GM12865 (cell line): ENCODE results near the gene SLC15A4.

Experiments used
- DNase-seq: peaks from one replicate; pipeline ENCODE4 v3.0.0; 2010; ENCODE audit warnings: low read depth
- H3K4me3 ChIP-seq: 2 replicates; pipeline ENCODE4 v1.5.1; 2011; ENCODE audit warnings: mild to moderate bottlenecking, low read depth, low read length, control low read depth
- TF ChIP-seq, protein P1 (sequence below): IDR thresholded peaks from 2 replicates; pipeline ENCODE4 v1.5.1; 2011; ENCODE audit warnings: low read length, control low read depth, low read depth, inconsistent platforms; ENCODE audit not compliant: insufficient read depth; ENCODE audit errors: missing control alignments

SLC15A4 gene

DNA sequence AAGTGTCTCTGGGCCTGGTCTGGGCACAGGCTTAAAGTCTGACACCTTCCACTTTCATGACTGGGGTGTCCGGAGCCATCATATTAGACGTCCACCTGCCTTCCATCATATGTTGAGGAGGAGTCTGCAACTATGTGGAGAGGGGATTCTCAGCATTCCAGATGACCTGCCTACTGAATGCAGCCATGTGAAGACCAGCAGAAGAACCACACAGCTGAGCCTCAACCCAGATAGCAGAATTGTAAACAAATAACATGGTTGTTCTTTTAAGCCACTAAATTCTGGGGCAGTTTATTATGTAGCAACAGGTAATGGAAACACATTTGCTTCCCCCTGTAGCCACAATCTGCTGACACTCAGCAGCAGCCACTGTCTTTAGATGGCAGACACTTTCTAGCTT, 4.0 kb upstream of the SLC15A4 start:
- no peak overlapping the region for H3K4me3 ChIP-seq
- TF ChIP-seq, protein P1, sequence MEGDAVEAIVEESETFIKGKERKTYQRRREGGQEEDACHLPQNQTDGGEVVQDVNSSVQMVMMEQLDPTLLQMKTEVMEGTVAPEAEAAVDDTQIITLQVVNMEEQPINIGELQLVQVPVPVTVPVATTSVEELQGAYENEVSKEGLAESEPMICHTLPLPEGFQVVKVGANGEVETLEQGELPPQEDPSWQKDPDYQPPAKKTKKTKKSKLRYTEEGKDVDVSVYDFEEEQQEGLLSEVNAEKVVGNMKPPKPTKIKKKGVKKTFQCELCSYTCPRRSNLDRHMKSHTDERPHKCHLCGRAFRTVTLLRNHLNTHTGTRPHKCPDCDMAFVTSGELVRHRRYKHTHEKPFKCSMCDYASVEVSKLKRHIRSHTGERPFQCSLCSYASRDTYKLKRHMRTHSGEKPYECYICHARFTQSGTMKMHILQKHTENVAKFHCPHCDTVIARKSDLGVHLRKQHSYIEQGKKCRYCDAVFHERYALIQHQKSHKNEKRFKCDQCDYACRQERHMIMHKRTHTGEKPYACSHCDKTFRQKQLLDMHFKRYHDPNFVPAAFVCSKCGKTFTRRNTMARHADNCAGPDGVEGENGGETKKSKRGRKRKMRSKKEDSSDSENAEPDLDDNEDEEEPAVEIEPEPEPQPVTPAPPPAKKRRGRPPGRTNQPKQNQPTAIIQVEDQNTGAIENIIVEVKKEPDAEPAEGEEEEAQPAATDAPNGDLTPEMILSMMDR = no peak
- DNase-seq = no peak

DNA sequence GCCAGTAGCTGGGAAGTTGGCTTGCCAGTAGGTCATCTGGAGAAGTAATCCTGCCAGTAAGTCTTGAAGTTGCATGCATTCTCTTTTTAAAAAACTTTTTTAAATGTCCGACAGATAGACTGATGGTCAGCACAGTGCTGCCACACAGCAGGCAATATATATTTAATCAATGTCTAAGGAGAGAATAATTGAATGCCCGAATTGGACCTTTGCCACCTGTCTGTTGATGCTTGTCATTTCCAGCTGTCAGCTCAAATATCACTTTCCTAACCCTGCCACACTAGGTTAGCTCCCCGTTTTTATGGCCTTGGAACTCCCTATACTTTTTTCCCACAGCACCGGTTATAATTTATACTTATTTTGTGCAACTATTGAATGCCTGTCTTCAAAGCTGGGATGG, 2.1 kb upstream of the SLC15A4 start:
- no peak overlapping the region for H3K4me3 ChIP-seq
- DNase-seq = no peak
- TF ChIP-seq, protein P1 = no peak

DNA sequence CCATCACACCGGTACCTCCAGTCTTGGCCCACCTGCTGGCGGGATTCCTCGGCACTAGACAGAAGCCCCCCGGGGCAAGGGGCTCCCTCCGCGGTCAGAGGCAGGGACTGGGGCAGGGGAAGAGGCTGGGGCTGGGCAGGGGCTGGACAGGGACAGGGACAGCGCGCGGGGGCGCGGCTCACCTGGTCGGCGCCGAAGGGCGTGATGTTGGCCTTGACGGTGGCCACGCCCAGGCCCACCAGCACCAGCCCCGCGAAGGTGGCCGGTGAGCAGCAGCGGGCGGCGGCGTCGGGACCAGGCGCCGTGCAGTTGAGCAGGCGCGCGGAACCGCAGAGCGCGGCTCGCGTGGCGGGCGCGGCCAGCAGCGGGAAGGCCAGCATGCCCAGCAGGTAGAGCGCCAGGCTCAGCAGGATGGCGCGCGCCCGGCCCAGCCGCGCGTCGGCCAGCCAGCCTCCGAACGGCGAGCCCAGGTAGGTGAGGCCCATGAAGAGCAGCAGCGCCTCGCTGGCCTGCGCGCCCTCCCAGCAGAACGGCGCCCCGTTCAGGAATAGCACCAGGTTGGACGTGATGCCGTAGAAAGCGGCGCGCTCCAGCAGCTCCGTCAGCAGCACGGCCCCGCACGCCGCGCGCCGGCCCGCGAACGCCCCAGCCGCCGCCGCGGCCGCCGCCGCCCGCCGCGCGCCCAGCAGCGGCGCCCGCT, 392 bp downstream of the SLC15A4 start:
- peak; percentile 59 for DNase-seq
- peak overlapping the region; percentile 95 for H3K4me3 ChIP-seq
- TF ChIP-seq, protein P1 = no peak

DNA sequence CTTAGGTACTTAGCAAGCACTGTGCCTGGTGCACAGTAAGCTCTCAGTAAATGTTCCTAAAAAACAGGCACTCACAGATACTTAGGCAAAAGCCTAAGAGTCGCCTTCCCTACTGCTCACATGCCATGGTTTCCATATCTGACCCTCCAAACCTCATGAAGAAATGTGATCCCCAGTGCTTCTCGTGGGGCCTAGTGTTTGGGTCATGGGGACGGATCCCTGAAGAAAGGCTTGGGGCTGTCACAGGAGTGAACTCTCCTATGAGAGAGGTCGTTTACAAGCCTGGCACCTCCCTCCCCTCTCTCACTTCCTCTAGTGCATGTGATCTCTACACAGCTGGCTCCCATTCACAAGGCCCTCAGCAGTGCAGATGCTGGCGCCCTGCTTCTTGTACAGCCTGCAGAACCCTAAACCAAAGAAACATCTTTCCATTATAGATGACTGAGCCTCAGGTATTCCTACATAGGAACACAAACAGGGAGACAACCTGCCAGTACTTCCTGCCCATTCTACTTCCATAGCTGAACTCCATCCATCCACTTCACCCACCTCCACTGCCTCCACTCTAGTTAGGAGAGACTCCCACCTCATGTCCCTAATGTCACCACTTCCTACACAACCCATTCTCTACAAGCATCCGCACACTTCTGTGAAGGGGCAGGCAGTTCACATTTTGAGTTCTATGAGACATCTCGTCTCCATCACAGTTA, 2.9 kb downstream of the SLC15A4 start:
- DNase-seq = peak; percentile 94
- peak overlapping the region; percentile 95 for H3K4me3 ChIP-seq
- TF ChIP-seq, protein P1 = no peak

DNA sequence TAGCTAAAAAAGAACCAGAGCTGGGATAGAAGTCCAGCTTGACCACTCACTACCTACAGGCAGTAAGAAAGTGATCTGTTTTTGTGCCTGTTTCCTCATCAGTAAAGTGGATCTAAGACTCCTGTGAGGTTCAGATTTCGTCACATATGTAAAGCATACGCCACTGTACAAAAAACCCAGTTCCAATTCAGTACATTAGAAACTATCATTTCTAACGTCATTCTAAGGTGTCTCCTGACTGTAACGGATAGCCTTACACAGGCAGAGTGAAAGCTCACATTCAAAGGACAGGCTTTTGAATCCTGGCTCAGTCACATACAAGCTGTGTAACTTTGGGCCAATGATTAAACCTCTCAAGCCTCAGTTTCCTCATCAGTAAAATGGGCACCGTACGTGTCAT, 3.5 kb downstream of the SLC15A4 start:
- TF ChIP-seq, protein P1 = no peak
- peak; percentile 52 for DNase-seq
- H3K4me3 ChIP-seq = peak overlapping the region; percentile 95

DNA sequence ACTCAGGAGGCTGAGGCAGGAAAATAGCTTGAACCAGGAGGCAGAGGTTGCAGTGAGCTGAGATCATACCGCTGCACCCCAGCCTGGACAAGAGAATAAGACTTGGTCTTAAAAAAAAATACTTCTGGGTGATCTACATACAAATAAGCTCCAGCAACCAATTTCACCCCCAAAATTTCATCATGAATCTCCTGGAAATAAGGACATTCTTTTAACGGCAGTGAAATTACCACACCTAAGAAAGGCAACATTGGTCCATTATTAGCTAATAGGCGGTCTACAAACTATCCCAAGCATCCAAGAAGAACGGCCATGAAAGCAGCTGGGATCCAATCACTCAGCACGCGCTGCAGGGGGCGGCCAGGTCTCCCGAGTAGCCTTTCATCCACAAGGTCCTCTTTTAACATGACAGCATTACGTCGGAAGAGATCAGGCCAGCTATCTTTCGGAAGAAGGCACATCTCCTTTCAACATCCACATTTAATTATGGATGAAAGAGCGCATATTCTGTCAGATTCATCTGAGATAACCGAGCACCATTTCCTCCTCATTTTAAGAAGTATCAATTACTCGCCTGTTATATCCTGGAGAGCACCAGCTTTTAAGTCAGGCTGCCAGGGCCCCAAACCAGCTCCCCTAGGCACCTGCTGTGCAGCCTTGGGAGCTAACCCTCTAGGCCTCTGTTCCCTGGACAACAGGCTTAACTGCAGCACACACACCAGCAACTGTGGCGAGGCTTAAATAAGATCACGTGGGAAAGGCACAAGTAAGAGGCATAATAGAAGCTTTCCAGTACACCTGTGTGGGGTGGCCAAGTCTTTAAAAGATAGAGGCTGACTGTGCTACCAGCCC, 4.2 kb downstream of the SLC15A4 start:
- no peak for DNase-seq
- TF ChIP-seq, protein P1 = no peak
- peak overlapping the region; percentile 95 for H3K4me3 ChIP-seq
